Measurements from ENCODE around the gene SSTR4. TPM values are rescaled to one million over a fixed set of nuclear protein-coding genes. Genes with fewer than 3 reads are reported as not detected.

Gene SSTR4
- total RNA-seq, 3 donors from 2014 or later (not counting 1 experiment from before 2014, with no cell fraction given), result not detected

DNA sequence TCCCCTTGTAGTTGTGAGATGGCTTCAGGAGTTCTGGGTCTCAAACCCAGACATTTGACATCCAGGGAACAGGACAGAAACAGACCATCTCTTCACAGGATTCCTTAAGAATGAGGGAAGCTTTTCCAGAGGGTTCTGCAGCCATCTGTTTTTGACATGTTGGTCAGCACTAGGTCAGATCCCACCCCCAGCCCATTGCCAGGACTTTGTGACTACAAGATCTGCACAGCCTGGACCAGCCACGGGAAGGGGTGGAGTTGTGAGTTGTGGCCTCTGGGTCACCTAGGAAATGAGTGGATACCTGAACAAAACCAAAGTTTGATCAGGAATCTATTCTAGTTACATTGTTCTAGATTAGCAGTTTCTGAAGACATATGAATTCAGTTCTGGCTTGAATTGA lies 39.2 kb upstream of the SSTR4 start:
- no peak for ATAC-seq
- Mint-ChIP-seq H3K9me3 (no peaks in the 10 kb centered on the region), H3K4me1 (no peaks in the 10 kb centered on the region), H3K4me3 (no peak overlapping the region), H3K27me3 (ENCODE audit: low read depth in 2 of 2) (peaks cover under 1 to 3% of the 10 kb centered on the region in 2 donors), H3K27ac (no peak overlapping the region), H3K36me3 (no peaks in the 10 kb centered on the region)
- H3K4me1 ChIP-seq (ENCODE audit: control insufficient read depth, insufficient read depth, low read length), result no peaks in the 10 kb centered on the region
- TF ChIP-seq, protein P1, sequence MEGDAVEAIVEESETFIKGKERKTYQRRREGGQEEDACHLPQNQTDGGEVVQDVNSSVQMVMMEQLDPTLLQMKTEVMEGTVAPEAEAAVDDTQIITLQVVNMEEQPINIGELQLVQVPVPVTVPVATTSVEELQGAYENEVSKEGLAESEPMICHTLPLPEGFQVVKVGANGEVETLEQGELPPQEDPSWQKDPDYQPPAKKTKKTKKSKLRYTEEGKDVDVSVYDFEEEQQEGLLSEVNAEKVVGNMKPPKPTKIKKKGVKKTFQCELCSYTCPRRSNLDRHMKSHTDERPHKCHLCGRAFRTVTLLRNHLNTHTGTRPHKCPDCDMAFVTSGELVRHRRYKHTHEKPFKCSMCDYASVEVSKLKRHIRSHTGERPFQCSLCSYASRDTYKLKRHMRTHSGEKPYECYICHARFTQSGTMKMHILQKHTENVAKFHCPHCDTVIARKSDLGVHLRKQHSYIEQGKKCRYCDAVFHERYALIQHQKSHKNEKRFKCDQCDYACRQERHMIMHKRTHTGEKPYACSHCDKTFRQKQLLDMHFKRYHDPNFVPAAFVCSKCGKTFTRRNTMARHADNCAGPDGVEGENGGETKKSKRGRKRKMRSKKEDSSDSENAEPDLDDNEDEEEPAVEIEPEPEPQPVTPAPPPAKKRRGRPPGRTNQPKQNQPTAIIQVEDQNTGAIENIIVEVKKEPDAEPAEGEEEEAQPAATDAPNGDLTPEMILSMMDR (IDR thresholded peaks at IDR 0.05), result no peak
- no peak for DNase-seq
- H3K27ac ChIP-seq (ENCODE audit: low read length), result no peak overlapping the region
- no peaks in the 10 kb centered on the region for H3K36me3 ChIP-seq (ENCODE audit: control insufficient read depth, insufficient read depth, low read length)
- H3K27me3 ChIP-seq (ENCODE audit: control insufficient read depth, insufficient read depth, low read length), result no peaks in the 10 kb centered on the region
- no peak overlapping the region for H3K4me3 ChIP-seq (ENCODE audit: low read length)
- intact Hi-C loops (cut with micrococcal nuclease), result no loop called here
- H3K9me3 ChIP-seq (ENCODE audit: control insufficient read depth, insufficient read depth, low read length), result no peaks in the 10 kb centered on the region
- 77% methylated on average over 1 of the region's 1 CpG for WGBS (ENCODE audit: insufficient coverage)

GRCh38 chr20:22998476-22998875 lies 36.6 kb upstream of the SSTR4 start:
- no peaks in the 10 kb centered on the region for H3K9me3 Mint-ChIP-seq
- no peak overlapping the region for H3K4me3 Mint-ChIP-seq
- no peak overlapping the region for H3K27ac ChIP-seq (ENCODE audit: low read length)
- H3K36me3 Mint-ChIP-seq, result no peaks in the 10 kb centered on the region
- no peaks in the 10 kb centered on the region for H3K4me1 Mint-ChIP-seq
- no peaks in the 10 kb centered on the region for H3K27me3 ChIP-seq (ENCODE audit: control insufficient read depth, insufficient read depth, low read length)
- H3K9me3 ChIP-seq (ENCODE audit: control insufficient read depth, insufficient read depth, low read length), result no peaks in the 10 kb centered on the region
- intact Hi-C loops (cut with micrococcal nuclease), result no loop called here
- no peak overlapping the region for H3K4me3 ChIP-seq (ENCODE audit: low read length)
- H3K4me1 ChIP-seq (ENCODE audit: control insufficient read depth, insufficient read depth, low read length), result no peaks in the 10 kb centered on the region
- TF ChIP-seq, protein P1 (IDR thresholded peaks at IDR 0.05), result no peak
- 69% methylated on average over 1 of the region's 2 CpGs for WGBS (ENCODE audit: insufficient coverage)
- ATAC-seq (no peak), DNase-seq (no peak)
- no peaks in the 10 kb centered on the region for H3K27me3 Mint-ChIP-seq (ENCODE audit: low read depth in 2 of 2)
- no peak overlapping the region for H3K27ac Mint-ChIP-seq
- H3K36me3 ChIP-seq (ENCODE audit: control insufficient read depth, insufficient read depth, low read length), result no peaks in the 10 kb centered on the region

DNA sequence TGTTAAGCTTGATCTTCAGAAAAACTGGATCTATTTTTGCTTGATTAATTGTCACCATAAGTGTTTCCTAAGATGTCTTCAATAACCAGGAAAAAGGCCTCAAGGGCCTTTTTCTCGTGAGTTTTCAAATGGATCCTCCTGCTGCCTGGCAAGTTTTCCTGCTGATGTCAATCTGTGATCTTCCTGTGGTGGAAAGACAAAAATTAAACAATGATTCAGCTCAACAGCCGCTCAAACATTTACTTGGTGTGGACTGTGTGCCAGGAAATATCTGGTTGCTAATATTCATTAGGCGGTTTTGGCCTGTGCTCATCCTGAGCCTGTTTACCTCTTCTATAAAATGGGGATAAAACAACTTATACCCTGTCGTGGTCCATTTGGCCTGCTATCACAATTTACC lies 35.4 kb upstream of the SSTR4 start:
- no peaks in the 10 kb centered on the region for H3K27me3 ChIP-seq (ENCODE audit: control insufficient read depth, insufficient read depth, low read length)
- H3K4me1 ChIP-seq (ENCODE audit: control insufficient read depth, insufficient read depth, low read length), result no peaks in the 10 kb centered on the region
- no peak for ATAC-seq
- TF ChIP-seq, protein P1 (IDR thresholded peaks at IDR 0.05), result no peak
- Mint-ChIP-seq H3K4me3 (no peak overlapping the region), H3K27ac (no peak overlapping the region), H3K9me3 (no peaks in the 10 kb centered on the region), H3K27me3 (ENCODE audit: low read depth in 2 of 2) (no peaks in the 10 kb centered on the region), H3K36me3 (no peaks in the 10 kb centered on the region), H3K4me1 (no peaks in the 10 kb centered on the region)
- no peak for DNase-seq
- no peak overlapping the region for H3K27ac ChIP-seq (ENCODE audit: low read length)
- intact Hi-C loops (cut with micrococcal nuclease), result no loop called here
- no peaks in the 10 kb centered on the region for H3K9me3 ChIP-seq (ENCODE audit: control insufficient read depth, insufficient read depth, low read length)
- H3K4me3 ChIP-seq (ENCODE audit: low read length), result no peak overlapping the region
- WGBS (ENCODE audit: insufficient coverage), result 74% methylated on average over 4 of the region's 4 CpGs
- H3K36me3 ChIP-seq (ENCODE audit: control insufficient read depth, insufficient read depth, low read length), result no peaks in the 10 kb centered on the region

- intact Hi-C loops (cut with micrococcal nuclease), result no loop called here
- TF ChIP-seq, protein P1 (IDR thresholded peaks at IDR 0.05), result no peak
Observed at GRCh38 chr20:23000232-23000947, 34.7 kb upstream of the SSTR4 start.

More at GRCh38 chr20:23000232-23000947, 34.7 kb upstream of the SSTR4 start:
- Histone ChIP-seq H3K4me3 (ENCODE audit: low read length) (no peak overlapping the region), H3K9me3 (ENCODE audit: control insufficient read depth, insufficient read depth, low read length) (no peaks in the 10 kb centered on the region), H3K27me3 (ENCODE audit: control insufficient read depth, insufficient read depth, low read length) (no peaks in the 10 kb centered on the region), H3K27ac (ENCODE audit: low read length) (no peak overlapping the region), H3K36me3 (ENCODE audit: control insufficient read depth, insufficient read depth, low read length) (no peaks in the 10 kb centered on the region), H3K4me1 (ENCODE audit: control insufficient read depth, insufficient read depth, low read length) (no peaks in the 10 kb centered on the region)
- Mint-ChIP-seq H3K4me3 (no peak overlapping the region), H3K9me3 (no peaks in the 10 kb centered on the region), H3K36me3 (no peaks in the 10 kb centered on the region), H3K27ac (no peak overlapping the region), H3K4me1 (no peaks in the 10 kb centered on the region), H3K27me3 (ENCODE audit: low read depth in 2 of 2) (no peaks in the 10 kb centered on the region)
- WGBS (ENCODE audit: insufficient coverage), result 81% methylated on average over 5 of the region's 6 CpGs
- ATAC-seq, result no peak
- DNase-seq, result no peak

Measured in natural killer cell (primary cell).